Stimulated activated CD8-positive, alpha-beta memory T cell treated with anti-CD3 and anti-CD28 coated beads, Interleukin-15, amount 100 ng/mL, for 24 hours (primary cell): Measurements from ENCODE around the gene ARL6IP1.
"Not testable (repeated sequence)": the region's sequence is repeated elsewhere in the genome, so short reads cannot be mapped to it uniquely, and the experiment has no call there.

Source experiments
- DNase-seq: peaks from one replicate; pipeline ENCODE4 v3.0.0-alpha.2; 2020; ENCODE audit warnings: low read depth

Gene ARL6IP1

GRCh38 chr16:18759598-18760520 is 41.5 kb downstream of the ARL6IP1 start:
- DNase-seq = not testable (repeated sequence)

GRCh38 chr16:18757960-18758660 is 43.2 kb downstream of the ARL6IP1 start:
- not testable (repeated sequence) for DNase-seq

- DNase-seq = not testable (repeated sequence)
Observed at GRCh38 chr16:18756639-18757038, 44.7 kb downstream of the ARL6IP1 start.

- DNase-seq = not testable (repeated sequence)
Observed at GRCh38 chr16:18742870-18743269, 58.5 kb downstream of the ARL6IP1 start.
